GM18517 (cell line): ENCODE data around the gene TMEM191C.
"Not testable (repeated sequence)": the region's sequence is repeated elsewhere in the genome, so short reads cannot be mapped to it uniquely, and the experiment has no call there.

ENCODE experiments used
- ATAC-seq: cut with Tn5 transposase; IDR thresholded peaks from one replicate; pipeline ENCODE4 v1.9.1; 2021; ENCODE audit warnings: mild to moderate bottlenecking, moderate library complexity; ENCODE audit not compliant: unreplicated experiment

Gene TMEM191C

GRCh38 chr22:21445437-21446127 is 21.6 kb upstream of the TMEM191C start:
- no peak for ATAC-seq

- no peak for ATAC-seq
Measured at GRCh38 chr22:21446128-21446826, 20.9 kb upstream of the TMEM191C start.

GRCh38 chr22:21446827-21447690 is 20.1 kb upstream of the TMEM191C start:
- no peak for ATAC-seq

- ATAC-seq, result no peak
Measured at GRCh38 chr22:21447694-21448402, 19.3 kb upstream of the TMEM191C start.

- no peak for ATAC-seq
Measured at GRCh38 chr22:21448627-21449416, 18.4 kb upstream of the TMEM191C start.

GRCh38 chr22:21449531-21450319 is 17.5 kb upstream of the TMEM191C start:
- ATAC-seq, result no peak

- ATAC-seq, result no peak
Measured at GRCh38 chr22:21450320-21450831, 16.8 kb upstream of the TMEM191C start.

GRCh38 chr22:21450858-21451353 is 16.3 kb upstream of the TMEM191C start:
- no peak for ATAC-seq

- no peak for ATAC-seq
Measured at GRCh38 chr22:21451545-21452520, 15.4 kb upstream of the TMEM191C start.

GRCh38 chr22:21452666-21453065 is 14.5 kb upstream of the TMEM191C start:
- not testable (repeated sequence) for ATAC-seq

GRCh38 chr22:21454998-21455333 is 12.2 kb upstream of the TMEM191C start:
- not testable (repeated sequence) for ATAC-seq

- ATAC-seq, result no peak
Measured at GRCh38 chr22:21455334-21456089, 11.7 kb upstream of the TMEM191C start.

GRCh38 chr22:21457023-21457787 is 10.0 kb upstream of the TMEM191C start:
- no peak for ATAC-seq

- not testable (repeated sequence) for ATAC-seq
Measured at GRCh38 chr22:21462672-21463071, 4.5 kb upstream of the TMEM191C start.

- ATAC-seq, result peak; percentile 85
Measured at GRCh38 chr22:21468194-21469096, 1.3 kb downstream of the TMEM191C start.
